OCI-LY7 (cell line): Measurements from ENCODE around the gene EHD3. TPM values are rescaled to one million over a fixed set of nuclear protein-coding genes. Genes with fewer than 3 reads are reported as not detected.

Source experiments
- BruUV-seq: library from RNA; stranded (reverse); fragments of 400-500 nt; replicated peaks from 2 replicates; lab custom pipeline; 2021; lab: Mats Ljungman, UMichigan
- CTCF ChIA-PET: fragments of 300-600 bp; sonication (Branson Sonifier 250); formaldehyde crosslinking; loops from one replicate; lab custom pipeline; 2022; ENCODE audit warnings: antibody characterized with exemption; ENCODE audit not compliant: unreplicated experiment; lab: Charles Lee
- POLR2A ChIA-PET: fragments of 300-600 bp; sonication (Branson Sonifier 250); formaldehyde crosslinking; loops from one replicate; lab custom pipeline; 2022; ENCODE audit warnings: antibody characterized with exemption; lab: Charles Lee
- DNase-seq: peaks from one replicate; pipeline ENCODE4 v3.0.0-alpha.2; 2015; ENCODE audit warnings: low spot score
- H2AFZ ChIP-seq: fragments of 200-600 bp; sonication (generic), shearing (Covaris generic); 2 replicates; pipeline ENCODE4 v1.6.1; 2014; ENCODE audit warnings: mild to moderate bottlenecking, antibody characterized with exemption, low read length, moderate library complexity
- H3K27ac ChIP-seq: fragments of 200-600 bp; sonication (generic); 2 replicates; pipeline ENCODE4 v1.5.1; 2014; ENCODE audit warnings: mixed run types, low read depth, mild to moderate bottlenecking, moderate library complexity, low read length, inconsistent platforms; ENCODE audit not compliant: poor library complexity, severe bottlenecking
- H3K36me3 ChIP-seq: fragments of 200-600 bp; sonication (generic); 2 replicates; pipeline ENCODE4 v1.6.1; 2014; ENCODE audit warnings: mild to moderate bottlenecking, antibody characterized with exemption, low read length, moderate library complexity, mixed read lengths; ENCODE audit not compliant: insufficient read depth
- H3K4me1 ChIP-seq: fragments of 200-600 bp; sonication (generic); 2 replicates; pipeline ENCODE4 v1.5.1; 2014; ENCODE audit warnings: mild to moderate bottlenecking, low read length; ENCODE audit not compliant: insufficient read depth, poor library complexity, severe bottlenecking
- H3K4me2 ChIP-seq: fragments of 200-600 bp; sonication (generic); 2 replicates; pipeline ENCODE4 v1.6.1; 2014; ENCODE audit warnings: mild to moderate bottlenecking, low read length
- H3K4me3 ChIP-seq: fragments of 200-600 bp; sonication (generic); 2 replicates; pipeline ENCODE4 v1.5.1; 2014; ENCODE audit warnings: mild to moderate bottlenecking, low read depth, low read length; ENCODE audit not compliant: poor library complexity, severe bottlenecking
- H3K79me2 ChIP-seq: fragments of 200-600 bp; sonication (generic); 2 replicates; pipeline ENCODE4 v1.6.1; 2016; ENCODE audit warnings: low read depth, mild to moderate bottlenecking, low read length, moderate library complexity, mixed read lengths; ENCODE audit not compliant: insufficient read depth
- H3K9me2 ChIP-seq: fragments of 200-600 bp; sonication (generic); 2 replicates; pipeline ENCODE4 v1.6.1; 2016; ENCODE audit warnings: mild to moderate bottlenecking, low read length, mixed read lengths; ENCODE audit not compliant: insufficient read depth
- H3K9me3 ChIP-seq: fragments of 200-600 bp; sonication (generic); 2 replicates; pipeline ENCODE4 v1.6.1; 2014; ENCODE audit warnings: mild to moderate bottlenecking, mixed run types, low read length, mixed read lengths
- H4K20me1 ChIP-seq: fragments of 200-600 bp; sonication (generic); 2 replicates; pipeline ENCODE4 v1.6.1; 2014; ENCODE audit warnings: mild to moderate bottlenecking, antibody characterized with exemption, low read length, moderate library complexity, mixed read lengths; ENCODE audit not compliant: insufficient read depth
- CTCF ChIP-seq: fragments of 200-600 bp; sonication (generic); conservative IDR thresholded peaks from 2 replicates; pipeline ENCODE4 v1.5.1; 2014; ENCODE audit warnings: mild to moderate bottlenecking, antibody characterized with exemption, low read length, moderate library complexity, mixed read lengths
- EZH2phosphoT487 ChIP-seq: fragments of 200-600 bp; sonication (generic); IDR thresholded peaks from 2 replicates; pipeline ENCODE4 v1.6.1; 2018; ENCODE audit warnings: low read depth, borderline replicate concordance, mild to moderate bottlenecking, mixed run types, antibody characterized with exemption, low read length, moderate library complexity, mixed read lengths
- intact Hi-C: fragments of 100-400 bp; cut with micrococcal nuclease; formaldehyde crosslinking; loops from one replicate; pipeline ENCODE4 v1.10.0; 2022; ENCODE audit not compliant: unreplicated experiment
- total RNA-seq, 2 experiments: library from RNA; depleted of rRNA in 1 of 2; stranded (reverse); fragments of >200 nt in 1 of 2; shearing (Covaris generic) in 1 of 2; gene quantifications; 2 replicates each; pipeline ENCODE4 v1.2.3, GENCODE V29; 2014 to 2022

EHD3 gene
- total RNA-seq, 2 experiments from 2014 or later: 0.73 to 3.4 TPM

GRCh38 chr2:31236433-31237205, 2.7 kb downstream of the EHD3 start:
- no TSS peak for BruUV-seq
- H3K4me2 ChIP-seq: peak overlapping the region; percentile 86; the same call in 1 of the 2 replicates

GRCh38 chr2:31237348-31238017, 3.5 kb downstream of the EHD3 start:
- BruUV-seq: TSS peak; percentile 28
- intact Hi-C loops: no loop called here
- no peak for DNase-seq
- Histone ChIP-seq H3K4me2 (no peak overlapping the region), H3K36me3 (no peaks in the 10 kb centered on the region), H2AFZ (no peak overlapping the region), H3K4me1 (peaks cover 52% of the 10 kb centered on the region), H3K4me3 (no peak overlapping the region), H3K79me2 (no peaks in the 10 kb centered on the region), H3K9me3 (no peaks in the 10 kb centered on the region), H3K9me2 (no peaks in the 10 kb centered on the region), H4K20me1 (no peaks in the 10 kb centered on the region), H3K27ac (no peak overlapping the region)
- ChIA-PET POLR2A (interaction anchor here (0.8 to 1.4 kb wide), 3 partner anchors 15 to 19 kb away, joined by 3 to 4 read pairs (median 3); no protein-coding TSS in a partner anchor), CTCF (no interaction called here)
- no peak for TF ChIP-seq EZH2phosphoT487
- TF ChIP-seq CTCF: no peak

More at GRCh38 chr2:31236433-31237205, 2.7 kb downstream of the EHD3 start:
- no peak overlapping the region for H3K4me3 ChIP-seq
- peaks cover 44% of the 10 kb centered on the region for H3K4me1 ChIP-seq
- no peak overlapping the region for H2AFZ ChIP-seq
- no peaks in the 10 kb centered on the region for H3K79me2 ChIP-seq
- TF ChIP-seq EZH2phosphoT487: no peak
- no peak for TF ChIP-seq CTCF
- POLR2A ChIA-PET: interaction anchor here (0.8 to 1.4 kb wide), 3 partner anchors 16 to 19 kb away, joined by 3 to 4 read pairs (median 3); no protein-coding TSS in a partner anchor
- no peak for DNase-seq
- H3K36me3 ChIP-seq: no peaks in the 10 kb centered on the region
- no peaks in the 10 kb centered on the region for H3K9me3 ChIP-seq
- CTCF ChIA-PET: no interaction called here
- intact Hi-C loops: no loop called here
- H4K20me1 ChIP-seq: no peaks in the 10 kb centered on the region
- no peak overlapping the region for H3K27ac ChIP-seq
- H3K9me2 ChIP-seq: no peaks in the 10 kb centered on the region
